OCI-LY7 (cell line): ENCODE data around the gene BRD1. TPM values are rescaled to one million over a fixed set of nuclear protein-coding genes. Genes with fewer than 3 reads are reported as not detected.
A peak's percentile ranks its signal among the peaks of the same experiment; 100 is the strongest.

Experiments
- BruUV-seq: library from RNA; stranded (reverse); fragments of 400-500 nt; replicated peaks from 2 replicates; lab custom pipeline; 2021; lab: Mats Ljungman, UMichigan
- CTCF ChIA-PET: fragments of 300-600 bp; sonication (Branson Sonifier 250); formaldehyde crosslinking; loops from one replicate; lab custom pipeline; 2022; ENCODE audit warnings: antibody characterized with exemption; ENCODE audit not compliant: unreplicated experiment; lab: Charles Lee
- POLR2A ChIA-PET: fragments of 300-600 bp; sonication (Branson Sonifier 250); formaldehyde crosslinking; loops from one replicate; lab custom pipeline; 2022; ENCODE audit warnings: antibody characterized with exemption; lab: Charles Lee
- DNase-seq: peaks from one replicate; pipeline ENCODE4 v3.0.0-alpha.2; 2015; ENCODE audit warnings: low spot score
- H2AFZ ChIP-seq: fragments of 200-600 bp; sonication (generic), shearing (Covaris generic); 2 replicates; pipeline ENCODE4 v1.6.1; 2014; ENCODE audit warnings: mild to moderate bottlenecking, antibody characterized with exemption, low read length, moderate library complexity
- H3K27ac ChIP-seq: fragments of 200-600 bp; sonication (generic); 2 replicates; pipeline ENCODE4 v1.5.1; 2014; ENCODE audit warnings: mixed run types, low read depth, mild to moderate bottlenecking, moderate library complexity, low read length, inconsistent platforms; ENCODE audit not compliant: poor library complexity, severe bottlenecking
- H3K36me3 ChIP-seq: fragments of 200-600 bp; sonication (generic); 2 replicates; pipeline ENCODE4 v1.6.1; 2014; ENCODE audit warnings: mild to moderate bottlenecking, antibody characterized with exemption, low read length, moderate library complexity, mixed read lengths; ENCODE audit not compliant: insufficient read depth
- H3K4me1 ChIP-seq: fragments of 200-600 bp; sonication (generic); 2 replicates; pipeline ENCODE4 v1.5.1; 2014; ENCODE audit warnings: mild to moderate bottlenecking, low read length; ENCODE audit not compliant: insufficient read depth, poor library complexity, severe bottlenecking
- H3K4me2 ChIP-seq: fragments of 200-600 bp; sonication (generic); 2 replicates; pipeline ENCODE4 v1.6.1; 2014; ENCODE audit warnings: mild to moderate bottlenecking, low read length
- H3K4me3 ChIP-seq: fragments of 200-600 bp; sonication (generic); 2 replicates; pipeline ENCODE4 v1.5.1; 2014; ENCODE audit warnings: mild to moderate bottlenecking, low read depth, low read length; ENCODE audit not compliant: poor library complexity, severe bottlenecking
- H3K79me2 ChIP-seq: fragments of 200-600 bp; sonication (generic); 2 replicates; pipeline ENCODE4 v1.6.1; 2016; ENCODE audit warnings: low read depth, mild to moderate bottlenecking, low read length, moderate library complexity, mixed read lengths; ENCODE audit not compliant: insufficient read depth
- H3K9me2 ChIP-seq: fragments of 200-600 bp; sonication (generic); 2 replicates; pipeline ENCODE4 v1.6.1; 2016; ENCODE audit warnings: mild to moderate bottlenecking, low read length, mixed read lengths; ENCODE audit not compliant: insufficient read depth
- H3K9me3 ChIP-seq: fragments of 200-600 bp; sonication (generic); 2 replicates; pipeline ENCODE4 v1.6.1; 2014; ENCODE audit warnings: mild to moderate bottlenecking, mixed run types, low read length, mixed read lengths
- H4K20me1 ChIP-seq: fragments of 200-600 bp; sonication (generic); 2 replicates; pipeline ENCODE4 v1.6.1; 2014; ENCODE audit warnings: mild to moderate bottlenecking, antibody characterized with exemption, low read length, moderate library complexity, mixed read lengths; ENCODE audit not compliant: insufficient read depth
- EZH2phosphoT487 ChIP-seq: fragments of 200-600 bp; sonication (generic); IDR thresholded peaks from 2 replicates; pipeline ENCODE4 v1.6.1; 2018; ENCODE audit warnings: low read depth, borderline replicate concordance, mild to moderate bottlenecking, mixed run types, antibody characterized with exemption, low read length, moderate library complexity, mixed read lengths
- intact Hi-C: fragments of 100-400 bp; cut with micrococcal nuclease; formaldehyde crosslinking; loops from one replicate; pipeline ENCODE4 v1.10.0; 2022; ENCODE audit not compliant: unreplicated experiment
- total RNA-seq, 2 experiments: library from RNA; depleted of rRNA in 1 of 2; stranded (reverse); fragments of >200 nt in 1 of 2; shearing (Covaris generic) in 1 of 2; gene quantifications; 2 replicates each; pipeline ENCODE4 v1.2.3, GENCODE V29; 2014 to 2022
- TF ChIP-seq, protein P1 (sequence below): fragments of 200-600 bp; sonication (generic); conservative IDR thresholded peaks from 2 replicates; pipeline ENCODE4 v1.5.1; 2014; ENCODE audit warnings: mild to moderate bottlenecking, antibody characterized with exemption, low read length, moderate library complexity, mixed read lengths

BRD1 gene
- total RNA-seq, 2 experiments from 2014 or later = 38.1 to 46.6 TPM

- DNase-seq = peak; percentile 30
- Histone ChIP-seq H3K9me3 (no peaks in the 10 kb centered on the region), H3K36me3 (peaks cover 14% of the 10 kb centered on the region), H3K27ac (peak overlapping the region; percentile 72), H3K9me2 (no peaks in the 10 kb centered on the region), H2AFZ (peak overlapping the region; percentile 30; the same call in 1 of the 2 replicates), H3K79me2 (peaks cover 29% of the 10 kb centered on the region), H3K4me1 (peaks cover 38% of the 10 kb centered on the region), H4K20me1 (peaks cover 15% of the 10 kb centered on the region; the same call in 1 of the 2 replicates), H3K4me3 (peak overlapping the region; percentile 19), H3K4me2 (peak overlapping the region; percentile 89)
- POLR2A ChIA-PET = no interaction called here
- TF ChIP-seq EZH2phosphoT487 = no peak
- TF ChIP-seq, protein P1, sequence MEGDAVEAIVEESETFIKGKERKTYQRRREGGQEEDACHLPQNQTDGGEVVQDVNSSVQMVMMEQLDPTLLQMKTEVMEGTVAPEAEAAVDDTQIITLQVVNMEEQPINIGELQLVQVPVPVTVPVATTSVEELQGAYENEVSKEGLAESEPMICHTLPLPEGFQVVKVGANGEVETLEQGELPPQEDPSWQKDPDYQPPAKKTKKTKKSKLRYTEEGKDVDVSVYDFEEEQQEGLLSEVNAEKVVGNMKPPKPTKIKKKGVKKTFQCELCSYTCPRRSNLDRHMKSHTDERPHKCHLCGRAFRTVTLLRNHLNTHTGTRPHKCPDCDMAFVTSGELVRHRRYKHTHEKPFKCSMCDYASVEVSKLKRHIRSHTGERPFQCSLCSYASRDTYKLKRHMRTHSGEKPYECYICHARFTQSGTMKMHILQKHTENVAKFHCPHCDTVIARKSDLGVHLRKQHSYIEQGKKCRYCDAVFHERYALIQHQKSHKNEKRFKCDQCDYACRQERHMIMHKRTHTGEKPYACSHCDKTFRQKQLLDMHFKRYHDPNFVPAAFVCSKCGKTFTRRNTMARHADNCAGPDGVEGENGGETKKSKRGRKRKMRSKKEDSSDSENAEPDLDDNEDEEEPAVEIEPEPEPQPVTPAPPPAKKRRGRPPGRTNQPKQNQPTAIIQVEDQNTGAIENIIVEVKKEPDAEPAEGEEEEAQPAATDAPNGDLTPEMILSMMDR = no peak
- BruUV-seq = no TSS peak
- CTCF ChIA-PET = no interaction called here
- intact Hi-C loops = no loop called here
These were observed 1.6 kb upstream of the BRD1 start for GRCh38 chr22:49829044-49829853.

- Histone ChIP-seq H3K36me3 (peaks cover 20% of the 10 kb centered on the region), H3K9me2 (no peaks in the 10 kb centered on the region), H2AFZ (no peak overlapping the region), H3K9me3 (no peaks in the 10 kb centered on the region), H3K4me1 (peaks cover 38% of the 10 kb centered on the region), H3K4me3 (no peak overlapping the region), H3K79me2 (peaks cover 33% of the 10 kb centered on the region), H3K27ac (no peak overlapping the region), H4K20me1 (peaks cover 15% of the 10 kb centered on the region; the same call in 1 of the 2 replicates), H3K4me2 (peak overlapping the region; percentile 89)
- ChIA-PET CTCF (no interaction called here), POLR2A (no interaction called here)
- DNase-seq = peak; percentile 26
- BruUV-seq = no TSS peak
- intact Hi-C loops = no loop called here
- TF ChIP-seq, protein P1 = no peak
- TF ChIP-seq EZH2phosphoT487 = no peak
These were observed 909 bp upstream of the BRD1 start for GRCh38 chr22:49828599-49828965.
